ENCODE results near the gene KLK15. TPM values are rescaled to one million over a fixed set of nuclear protein-coding genes. Genes with fewer than 3 reads are reported as not detected.

The KLK15 gene
- total and polyA plus RNA-seq, 2 of the 4 experiments (the other 2 are of a cell fraction) = not detected

DNA sequence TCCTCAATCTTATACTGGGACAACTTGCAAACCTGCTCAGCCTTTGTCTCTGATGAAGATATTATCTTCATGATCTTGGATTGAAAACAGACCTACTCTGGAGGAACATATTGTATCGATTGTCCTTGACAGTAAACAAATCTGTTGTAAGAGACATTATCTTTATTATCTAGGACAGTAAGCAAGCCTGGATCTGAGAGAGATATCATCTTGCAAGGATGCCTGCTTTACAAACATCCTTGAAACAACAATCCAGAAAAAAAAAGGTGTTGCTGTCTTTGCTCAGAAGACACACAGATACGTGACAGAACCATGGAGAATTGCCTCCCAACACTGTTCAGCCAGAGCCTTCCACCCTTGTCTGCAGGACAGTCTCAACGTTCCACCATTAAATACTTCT lies 17.4 kb upstream of the KLK15 start:
- Histone ChIP-seq H4K5ac (ENCODE audit: low read depth, low read length) (no peak overlapping the region), H3K4ac (ENCODE audit: low read depth, low read length) (no peak overlapping the region), H2AK5ac (ENCODE audit: low read depth, low read length) (no peak overlapping the region), H3K9me1 (ENCODE audit: insufficient read depth, low read length) (no peaks in the 10 kb centered on the region), H3K23ac (ENCODE audit: low read depth, low read length) (no peak overlapping the region), H3K36me3 (ENCODE audit: control insufficient read depth, insufficient read depth, low read length) (no peaks in the 10 kb centered on the region), H3K27ac (ENCODE audit: insufficient read depth, low read length) (no peak overlapping the region), H2BK120ac (ENCODE audit: low read depth, low read length) (no peak overlapping the region), H4K20me1 (ENCODE audit: insufficient read depth, low read length) (no peaks in the 10 kb centered on the region), H3K18ac (ENCODE audit: low read depth, low read length) (no peak overlapping the region), H4K8ac (ENCODE audit: low read depth in 2 of 2, low read length in 2 of 2) (no peak overlapping the region), H3K27me3 (ENCODE audit: control insufficient read depth, insufficient read depth, low read length) (no peaks in the 10 kb centered on the region; the same call in 1 of the 2 replicates), H3K9me3 (ENCODE audit: control insufficient read depth, insufficient read depth, low read length) (no peaks in the 10 kb centered on the region), H2BK15ac (ENCODE audit: low read depth, low read length) (no peak overlapping the region), H3K79me1 (ENCODE audit: low read depth in 1 of 2, low read length in 2 of 2) (no peaks in the 10 kb centered on the region), H3K4me2 (ENCODE audit: low read depth, low read length) (no peak overlapping the region), H2AK9ac (replicated peaks; ENCODE audit: low read depth, low read length, poor library complexity) (no peak overlapping the region), H2BK20ac (ENCODE audit: low read depth, low read length) (no peak overlapping the region), H3K14ac (replicated peaks; ENCODE audit: low read depth, low read length) (no peak overlapping the region), H4K91ac (ENCODE audit: insufficient read depth, low read depth, low read length) (no peak overlapping the region), H2BK5ac (ENCODE audit: low read depth, low read length, poor library complexity, severe bottlenecking) (no peak overlapping the region), H2AFZ (replicated peaks; ENCODE audit: low read length, poor library complexity) (no peak overlapping the region), H3K4me3 (ENCODE audit: insufficient read depth, low read depth, low read length) (no peak overlapping the region), H3K56ac (ENCODE audit: extremely low read depth, insufficient read depth, low read length) (no peak overlapping the region), H3K9ac (ENCODE audit: low read depth, low read length) (no peak overlapping the region), H3K4me1 (ENCODE audit: control insufficient read depth, insufficient read depth, low read length) (no peaks in the 10 kb centered on the region)
- no peak for DNase-seq
- ChIA-PET CTCF (no interaction called here), POLR2A (ENCODE audit: unreplicated experiment) (no interaction called here)
- no TSS peak for BruUV-seq (replicated peaks)
- in situ Hi-C loops (cut with MboI; ENCODE audit: low sequenced_read_pairs) (no loop called here), dilution Hi-C loops (cut with HindIII; ENCODE audit: low sequenced_read_pairs, unreplicated experiment) (no loop called here), intact Hi-C loops (cut with micrococcal nuclease) (no loop called here)
- WGBS, 2 experiments (ENCODE audit: extremely low coverage in 2 of 2, insufficient read length in 1 of 2) = 40% methylated on average over 1 of the region's 3 CpGs; no CpG with 5 or more reads in 1 of the 2 experiments
- no peak for ATAC-seq (ENCODE audit: low read depth)
- TF ChIP-seq MAZ (IDR thresholded peaks at IDR 0.05; ENCODE audit: borderline replicate concordance, low read depth, low read length) (no peak), RCOR1 (IDR thresholded peaks at IDR 0.05; ENCODE audit: insufficient replicate concordance, low read length) (no peak), FOS (IDR thresholded peaks at IDR 0.05; ENCODE audit: low read depth, low read length) (no peak), SMC3 (IDR thresholded peaks at IDR 0.05; ENCODE audit: low read depth, low read length) (no peak), CEBPB (IDR thresholded peaks at IDR 0.05; ENCODE audit: low read depth, low read length) (no peak), MXI1 (IDR thresholded peaks at IDR 0.05; ENCODE audit: borderline replicate concordance, low read depth, low read length) (no peak), NFE2L2 (IDR thresholded peaks at IDR 0.05; ENCODE audit: low read depth, low read length) (no peak), CHD1 (IDR thresholded peaks at IDR 0.05; ENCODE audit: low read depth, low read length) (no peak), RFX5 (IDR thresholded peaks at IDR 0.05; ENCODE audit: low read depth, low read length) (no peak), RAD21 (IDR thresholded peaks at IDR 0.05; ENCODE audit: low read length) (no peak), MAFK (IDR thresholded peaks at IDR 0.05; ENCODE audit: low read depth, low read length) (no peak)
- TF ChIP-seq, protein P1, sequence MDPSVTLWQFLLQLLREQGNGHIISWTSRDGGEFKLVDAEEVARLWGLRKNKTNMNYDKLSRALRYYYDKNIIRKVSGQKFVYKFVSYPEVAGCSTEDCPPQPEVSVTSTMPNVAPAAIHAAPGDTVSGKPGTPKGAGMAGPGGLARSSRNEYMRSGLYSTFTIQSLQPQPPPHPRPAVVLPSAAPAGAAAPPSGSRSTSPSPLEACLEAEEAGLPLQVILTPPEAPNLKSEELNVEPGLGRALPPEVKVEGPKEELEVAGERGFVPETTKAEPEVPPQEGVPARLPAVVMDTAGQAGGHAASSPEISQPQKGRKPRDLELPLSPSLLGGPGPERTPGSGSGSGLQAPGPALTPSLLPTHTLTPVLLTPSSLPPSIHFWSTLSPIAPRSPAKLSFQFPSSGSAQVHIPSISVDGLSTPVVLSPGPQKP (IDR thresholded peaks at IDR 0.05; ENCODE audit: borderline replicate concordance, low read depth, low read length) = no peak
- TF ChIP-seq, protein P2, sequence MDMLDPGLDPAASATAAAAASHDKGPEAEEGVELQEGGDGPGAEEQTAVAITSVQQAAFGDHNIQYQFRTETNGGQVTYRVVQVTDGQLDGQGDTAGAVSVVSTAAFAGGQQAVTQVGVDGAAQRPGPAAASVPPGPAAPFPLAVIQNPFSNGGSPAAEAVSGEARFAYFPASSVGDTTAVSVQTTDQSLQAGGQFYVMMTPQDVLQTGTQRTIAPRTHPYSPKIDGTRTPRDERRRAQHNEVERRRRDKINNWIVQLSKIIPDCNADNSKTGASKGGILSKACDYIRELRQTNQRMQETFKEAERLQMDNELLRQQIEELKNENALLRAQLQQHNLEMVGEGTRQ (IDR thresholded peaks at IDR 0.05; ENCODE audit: low read depth, low read length) = no peak

Measured in IMR-90 (cell line).